GM23338 (cell line): ENCODE measurements around the gene FAM47E. TPM values are rescaled to one million over a fixed set of nuclear protein-coding genes. Genes with fewer than 3 reads are reported as not detected.
A peak's percentile ranks its signal among the peaks of the same experiment; 100 is the strongest.

Experiments used
- ATAC-seq: fragments of 200-7000 bp; cut with Tn5 transposase; 3 replicates; pipeline ENCODE4 v1.9.1; 2020
- DNase-seq: peaks from one replicate; pipeline ENCODE4 v3.0.0-alpha.2; 2015; ENCODE audit warnings: low spot score
- H2AFZ ChIP-seq: fragments of 200-600 bp; sonication (generic); 2 replicates; pipeline ENCODE4 v1.8.0; 2016; ENCODE audit warnings: antibody characterized with exemption, mild to moderate bottlenecking, moderate library complexity
- H3F3A ChIP-seq: fragments of 200-600 bp; sonication (generic); replicated peaks from 2 replicates; pipeline ENCODE4 v1.8.0; 2017; ENCODE audit warnings: antibody characterized with exemption, mixed run types, low read depth
- H3K27ac ChIP-seq: fragments of 200-600 bp; sonication (generic); 2 replicates; pipeline ENCODE4 v1.6.1; 2016; ENCODE audit warnings: low read depth
- H3K27me3 ChIP-seq: fragments of 200-600 bp; sonication (generic); 2 replicates; pipeline ENCODE4 v1.8.0; 2016; ENCODE audit warnings: mild to moderate bottlenecking, mixed run types, moderate library complexity; ENCODE audit not compliant: insufficient read depth
- H3K36me3 ChIP-seq: fragments of 200-600 bp; sonication (generic); 2 replicates; pipeline ENCODE4 v1.8.0; 2016; ENCODE audit warnings: mild to moderate bottlenecking; ENCODE audit not compliant: insufficient read depth
- H3K4me1 ChIP-seq: fragments of 200-600 bp; sonication (generic); 2 replicates; pipeline ENCODE4 v1.8.0; 2016; ENCODE audit warnings: mild to moderate bottlenecking, moderate library complexity; ENCODE audit not compliant: insufficient read depth
- H3K4me2 ChIP-seq: fragments of 200-600 bp; sonication (generic); 2 replicates; pipeline ENCODE4 v1.7.1; 2017; ENCODE audit warnings: mixed run types
- H3K4me3 ChIP-seq: fragments of 200-600 bp; sonication (generic); 2 replicates; pipeline ENCODE4 v1.6.1; 2016; ENCODE audit warnings: mixed run types
- H3K79me2 ChIP-seq: fragments of 200-600 bp; sonication (generic); replicated peaks from 2 replicates; pipeline ENCODE4 v1.8.0; 2017; ENCODE audit warnings: mild to moderate bottlenecking; ENCODE audit not compliant: insufficient read depth
- H3K9me2 ChIP-seq: fragments of 200-600 bp; sonication (generic); 2 replicates; pipeline ENCODE4 v1.8.0; 2017; ENCODE audit not compliant: insufficient read depth
- H4K20me1 ChIP-seq: fragments of 200-600 bp; sonication (generic); replicated peaks from 2 replicates; pipeline ENCODE4 v1.8.0; 2017; ENCODE audit warnings: mild to moderate bottlenecking; ENCODE audit not compliant: insufficient read depth
- H3K27ac Mint-ChIP-seq: 2 replicates; pipeline ENCODE4 v1.8.0; 2020; ENCODE audit warnings: inconsistent platforms, mild to moderate bottlenecking, moderate library complexity, mixed read lengths
- H3K27me3 Mint-ChIP-seq: 3 replicates; pipeline ENCODE4 v1.8.0; 2022; ENCODE audit warnings: low read depth, mild to moderate bottlenecking, moderate library complexity, mixed read lengths, inconsistent platforms; ENCODE audit not compliant: insufficient read depth, poor library complexity
- H3K36me3 Mint-ChIP-seq: 3 replicates; pipeline ENCODE4 v1.8.0; 2021; ENCODE audit warnings: low read depth, mild to moderate bottlenecking, inconsistent platforms, moderate library complexity, mixed read lengths
- H3K4me1 Mint-ChIP-seq: 3 replicates; pipeline ENCODE4 v1.8.0; 2020; ENCODE audit warnings: mild to moderate bottlenecking, inconsistent platforms, mixed read lengths
- H3K4me3 Mint-ChIP-seq: 3 replicates; pipeline ENCODE4 v1.8.0; 2021; ENCODE audit warnings: moderate library complexity, mild to moderate bottlenecking, inconsistent platforms, mixed read lengths
- H3K9me3 Mint-ChIP-seq: 3 replicates; pipeline ENCODE4 v1.8.0; 2020; ENCODE audit warnings: moderate library complexity, mild to moderate bottlenecking, inconsistent platforms, mixed read lengths
- CREB1 ChIP-seq: fragments of 250-450 bp; sonication (Bioruptor Pico); IDR thresholded peaks from 2 replicates; pipeline ENCODE4 v1.5.0; 2020; ENCODE audit warnings: low read depth, mild to moderate bottlenecking, moderate library complexity
- CTCF ChIP-seq, 2 experiments: fragments of 200-600 bp in 1 of 2; sonication (generic) in 1 of 2; conservative IDR thresholded peaks; 2 replicates each; pipeline versions ENCODE4 v1.5.1 to v1.6.1; 2016 to 2017; ENCODE audit warnings: antibody characterized with exemption in 2 of 2, low read depth in 2 of 2, mild to moderate bottlenecking in 2 of 2, moderate library complexity in 1 of 2
- ETS1 ChIP-seq: IDR thresholded peaks from 2 replicates; pipeline ENCODE4 v1.6.1; 2016; ENCODE audit warnings: antibody characterized with exemption
- EZH2 ChIP-seq: fragments of 200-600 bp; sonication (generic); IDR thresholded peaks from one replicate; pipeline ENCODE4 v1.8.0; 2017; ENCODE audit warnings: antibody characterized with exemption, mild to moderate bottlenecking, low read depth; ENCODE audit not compliant: unreplicated experiment
- EZH2phosphoT487 ChIP-seq: fragments of 200-600 bp; sonication (generic); IDR thresholded peaks from one replicate; pipeline ENCODE4 v1.8.1; 2018; ENCODE audit warnings: antibody characterized with exemption; ENCODE audit not compliant: unreplicated experiment
- JUNB ChIP-seq: IDR thresholded peaks from one replicate; pipeline ENCODE4 v1.6.1; 2016; ENCODE audit warnings: antibody characterized with exemption; ENCODE audit not compliant: unreplicated experiment
- NANOG ChIP-seq: IDR thresholded peaks from 2 replicates; pipeline ENCODE4 v1.6.1; 2016; ENCODE audit warnings: antibody characterized with exemption, borderline replicate concordance
- POLR2AphosphoS5 ChIP-seq: IDR thresholded peaks from 2 replicates; pipeline ENCODE4 v1.6.1; 2016; ENCODE audit warnings: antibody characterized with exemption, low read depth
- REST ChIP-seq: IDR thresholded peaks from one replicate; pipeline ENCODE4 v1.6.1; 2018; ENCODE audit warnings: antibody characterized with exemption; ENCODE audit not compliant: unreplicated experiment
- STAT1 ChIP-seq: IDR thresholded peaks from one replicate; pipeline ENCODE4 v1.6.1; 2016; ENCODE audit warnings: antibody characterized with exemption; ENCODE audit not compliant: unreplicated experiment
- ZNF114 ChIP-seq: fragments of 250-450 bp; sonication (Bioruptor Pico); IDR thresholded peaks from 2 replicates; pipeline ENCODE4 v1.5.0; 2020; ENCODE audit warnings: mild to moderate bottlenecking, moderate library complexity
- ZNF331 ChIP-seq: fragments of 250-450 bp; sonication (Bioruptor Pico); IDR thresholded peaks from 2 replicates; pipeline ENCODE4 v1.5.0; 2020; ENCODE audit warnings: low read depth, mild to moderate bottlenecking, moderate library complexity
- polyA plus RNA-seq: library from polyadenylated mRNA; unstranded; fragments of >200 nt; fragmentation: Nextera tagmentation; extraction: Ambion mirVana; gene quantifications from 2 replicates; pipeline ENCODE4 v1.2.1, GENCODE V29; 2016
- total RNA-seq: library from RNA; depleted of rRNA; stranded (reverse); fragments of >200 nt; shearing (Covaris generic); gene quantifications from 2 replicates; pipeline ENCODE4 v1.2.3, GENCODE V29; 2014
- TF ChIP-seq, protein P1 (sequence below): fragments of 250-450 bp; sonication (Bioruptor Pico); IDR thresholded peaks from 2 replicates; pipeline ENCODE4 v1.5.0; 2020; ENCODE audit warnings: mild to moderate bottlenecking, moderate library complexity

FAM47E gene
- total and polyA plus RNA-seq, 2 experiments from 2014 or later = 0.66 to 2.3 TPM

GRCh38 chr4:76307660-76308014 lies 56.1 kb downstream of the FAM47E start:
- Histone ChIP-seq H3K27me3 (peaks cover 30% of the 10 kb centered on the region), H4K20me1 (peaks cover 10% of the 10 kb centered on the region; the same call in 1 of the 2 replicates), H2AFZ (peak overlapping the region; percentile 100), H3K79me2 (no peaks in the 10 kb centered on the region), H3K4me1 (peaks cover 13% of the 10 kb centered on the region; the same call in 1 of the 2 replicates), H3K27ac (no peak overlapping the region), H3K36me3 (no peaks in the 10 kb centered on the region), H3F3A (no peaks in the 10 kb centered on the region), H3K4me3 (peak overlapping the region; percentile 94), H3K4me2 (peak overlapping the region; percentile 95), H3K9me2 (no peaks in the 10 kb centered on the region)
- peaks cover 3% of the 10 kb centered on the region; the same call in 2 of the 3 replicates for H3K4me1 Mint-ChIP-seq
- peak overlapping the region; percentile 87 for H3K4me3 Mint-ChIP-seq
- H3K9me3 Mint-ChIP-seq = no peaks in the 10 kb centered on the region
- no peak overlapping the region for H3K27ac Mint-ChIP-seq
- ATAC-seq (no peak), DNase-seq (no peak)
- H3K27me3 Mint-ChIP-seq = peaks cover 22% of the 10 kb centered on the region
- H3K36me3 Mint-ChIP-seq = peaks cover 4% of the 10 kb centered on the region; the same call in 1 of the 3 replicates
- TF ChIP-seq ZNF114 = no peak
- TF ChIP-seq CREB1 (CRISPR knock-in tag) = no peak
- TF ChIP-seq EZH2 = no peak
- no peak for TF ChIP-seq REST
- no peak for TF ChIP-seq ETS1
- TF ChIP-seq EZH2phosphoT487 = no peak
- no peak for TF ChIP-seq ZNF331
- TF ChIP-seq, protein P1, sequence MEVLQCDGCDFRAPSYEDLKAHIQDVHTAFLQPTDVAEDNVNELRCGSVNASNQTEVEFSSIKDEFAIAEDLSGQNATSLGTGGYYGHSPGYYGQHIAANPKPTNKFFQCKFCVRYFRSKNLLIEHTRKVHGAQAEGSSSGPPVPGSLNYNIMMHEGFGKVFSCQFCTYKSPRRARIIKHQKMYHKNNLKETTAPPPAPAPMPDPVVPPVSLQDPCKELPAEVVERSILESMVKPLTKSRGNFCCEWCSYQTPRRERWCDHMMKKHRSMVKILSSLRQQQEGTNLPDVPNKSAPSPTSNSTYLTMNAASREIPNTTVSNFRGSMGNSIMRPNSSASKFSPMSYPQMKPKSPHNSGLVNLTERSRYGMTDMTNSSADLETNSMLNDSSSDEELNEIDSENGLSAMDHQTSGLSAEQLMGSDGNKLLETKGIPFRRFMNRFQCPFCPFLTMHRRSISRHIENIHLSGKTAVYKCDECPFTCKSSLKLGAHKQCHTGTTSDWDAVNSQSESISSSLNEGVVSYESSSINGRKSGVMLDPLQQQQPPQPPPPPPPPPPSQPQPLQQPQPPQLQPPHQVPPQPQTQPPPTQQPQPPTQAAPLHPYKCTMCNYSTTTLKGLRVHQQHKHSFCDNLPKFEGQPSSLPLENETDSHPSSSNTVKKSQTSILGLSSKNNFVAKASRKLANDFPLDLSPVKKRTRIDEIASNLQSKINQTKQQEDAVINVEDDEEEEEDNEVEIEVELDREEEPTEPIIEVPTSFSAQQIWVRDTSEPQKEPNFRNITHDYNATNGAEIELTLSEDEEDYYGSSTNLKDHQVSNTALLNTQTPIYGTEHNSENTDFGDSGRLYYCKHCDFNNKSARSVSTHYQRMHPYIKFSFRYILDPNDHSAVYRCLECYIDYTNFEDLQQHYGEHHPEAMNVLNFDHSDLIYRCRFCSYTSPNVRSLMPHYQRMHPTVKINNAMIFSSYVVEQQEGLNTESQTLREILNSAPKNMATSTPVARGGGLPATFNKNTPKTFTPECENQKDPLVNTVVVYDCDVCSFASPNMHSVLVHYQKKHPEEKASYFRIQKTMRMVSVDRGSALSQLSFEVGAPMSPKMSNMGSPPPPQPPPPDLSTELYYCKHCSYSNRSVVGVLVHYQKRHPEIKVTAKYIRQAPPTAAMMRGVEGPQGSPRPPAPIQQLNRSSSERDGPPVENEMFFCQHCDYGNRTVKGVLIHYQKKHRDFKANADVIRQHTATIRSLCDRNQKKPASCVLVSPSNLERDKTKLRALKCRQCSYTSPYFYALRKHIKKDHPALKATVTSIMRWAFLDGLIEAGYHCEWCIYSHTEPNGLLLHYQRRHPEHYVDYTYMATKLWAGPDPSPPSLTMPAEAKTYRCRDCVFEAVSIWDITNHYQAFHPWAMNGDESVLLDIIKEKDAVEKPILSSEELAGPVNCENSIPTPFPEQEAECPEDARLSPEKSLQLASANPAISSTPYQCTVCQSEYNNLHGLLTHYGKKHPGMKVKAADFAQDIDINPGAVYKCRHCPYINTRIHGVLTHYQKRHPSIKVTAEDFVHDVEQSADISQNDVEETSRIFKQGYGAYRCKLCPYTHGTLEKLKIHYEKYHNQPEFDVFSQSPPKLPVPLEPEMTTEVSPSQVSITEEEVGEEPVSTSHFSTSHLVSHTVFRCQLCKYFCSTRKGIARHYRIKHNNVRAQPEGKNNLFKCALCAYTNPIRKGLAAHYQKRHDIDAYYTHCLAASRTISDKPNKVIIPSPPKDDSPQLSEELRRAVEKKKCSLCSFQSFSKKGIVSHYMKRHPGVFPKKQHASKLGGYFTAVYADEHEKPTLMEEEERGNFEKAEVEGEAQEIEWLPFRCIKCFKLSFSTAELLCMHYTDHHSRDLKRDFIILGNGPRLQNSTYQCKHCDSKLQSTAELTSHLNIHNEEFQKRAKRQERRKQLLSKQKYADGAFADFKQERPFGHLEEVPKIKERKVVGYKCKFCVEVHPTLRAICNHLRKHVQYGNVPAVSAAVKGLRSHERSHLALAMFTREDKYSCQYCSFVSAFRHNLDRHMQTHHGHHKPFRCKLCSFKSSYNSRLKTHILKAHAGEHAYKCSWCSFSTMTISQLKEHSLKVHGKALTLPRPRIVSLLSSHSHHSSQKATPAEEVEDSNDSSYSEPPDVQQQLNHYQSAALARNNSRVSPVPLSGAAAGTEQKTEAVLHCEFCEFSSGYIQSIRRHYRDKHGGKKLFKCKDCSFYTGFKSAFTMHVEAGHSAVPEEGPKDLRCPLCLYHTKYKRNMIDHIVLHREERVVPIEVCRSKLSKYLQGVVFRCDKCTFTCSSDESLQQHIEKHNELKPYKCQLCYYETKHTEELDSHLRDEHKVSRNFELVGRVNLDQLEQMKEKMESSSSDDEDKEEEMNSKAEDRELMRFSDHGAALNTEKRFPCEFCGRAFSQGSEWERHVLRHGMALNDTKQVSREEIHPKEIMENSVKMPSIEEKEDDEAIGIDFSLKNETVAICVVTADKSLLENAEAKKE (CRISPR knock-in tag) = no peak
- no peak for TF ChIP-seq CTCF (conservative IDR thresholded peaks at IDR 0.05; ENCODE audit: low read depth in 2 of 2)
- TF ChIP-seq STAT1 = no peak
- TF ChIP-seq JUNB = no peak
- TF ChIP-seq POLR2AphosphoS5 = no peak
- no peak for TF ChIP-seq NANOG
